Umbilical cord (tissue), 1 donor: ENCODE results near the gene GMPPA. TPM values are rescaled to one million over a fixed set of nuclear protein-coding genes. Genes with fewer than 3 reads are reported as not detected.

Source experiments
- total RNA-seq: library from RNA; depleted of rRNA; stranded (reverse); fragments of >200 nt; gene quantifications from one replicate; pipeline ENCODE4 v1.2.3, GENCODE V29; 2014; ENCODE audit warnings: low replicate concordance; ENCODE audit not compliant: insufficient read depth

GMPPA gene
- total RNA-seq, 1 donor from 2014 or later, result 44.1 TPM

Other genes starting within 250 kb of the GMPPA start
- gene TUBA4B, start 245.6 kb upstream of the GMPPA start, total RNA-seq, result 0.72 TPM
- 21.7 TPM for gene TUBA4A, start 245.0 kb upstream of the GMPPA start, total RNA-seq
- gene DNAJB2, start 219.5 kb upstream of the GMPPA start, total RNA-seq, result 45.0 TPM
- 5.5 TPM for gene PTPRN, start 189.5 kb upstream of the GMPPA start, total RNA-seq
- gene RESP18, start 166.1 kb upstream of the GMPPA start, total RNA-seq, result not detected
- 26.0 TPM for gene DNPEP, start 111.0 kb upstream of the GMPPA start, total RNA-seq
- gene DES, start 80.5 kb upstream of the GMPPA start, total RNA-seq, result 2,247 TPM
- gene SPEG, start 64.0 kb upstream of the GMPPA start, total RNA-seq, result 61.9 TPM
- 0.96 TPM for gene ASIC4, start 15.6 kb downstream of the GMPPA start, total RNA-seq
- 132 TPM for gene CHPF, start 44.9 kb downstream of the GMPPA start, total RNA-seq
- gene TMEM198, start 45.1 kb downstream of the GMPPA start, total RNA-seq, result 2.2 TPM
- gene OBSL1, start 72.6 kb downstream of the GMPPA start, total RNA-seq, result 66.2 TPM
- gene INHA, start 73.4 kb downstream of the GMPPA start, total RNA-seq, result not detected
- gene STK11IP, start 99.0 kb downstream of the GMPPA start, total RNA-seq, result 3.6 TPM
- 1.7 TPM for gene SLC4A3, start 128.7 kb downstream of the GMPPA start, total RNA-seq